HCT116 (cell line): ENCODE data around the gene CCND1. TPM values are rescaled to one million over a fixed set of nuclear protein-coding genes. Genes with fewer than 3 reads are reported as not detected.

Experiments
- ATAC-seq: fragments of 200-7000 bp; cut with Tn5 transposase; 2 replicates; pipeline ENCODE4 v1.9.1; 2020; ENCODE audit warnings: mild to moderate bottlenecking, moderate library complexity
- BruUV-seq: library from RNA; stranded (reverse); fragments of 400-500 nt; replicated peaks from 2 replicates; lab custom pipeline; 2021; lab: Mats Ljungman, UMichigan
- CTCF ChIA-PET: fragments of 300-600 bp; sonication (Branson Sonifier 250); formaldehyde crosslinking; loops from one replicate; lab custom pipeline; 2021; ENCODE audit warnings: antibody characterized with exemption; lab: Charles Lee
- POLR2A ChIA-PET: fragments of 300-600, 350-600 bp; sonication (Branson Sonifier 250); formaldehyde crosslinking; loops from one replicate; lab custom pipeline; 2021; ENCODE audit warnings: antibody characterized with exemption; lab: Charles Lee
- RAD21 ChIA-PET, 2 experiments: fragments of 300-600 bp; sonication (Branson Sonifier 250); formaldehyde crosslinking; loops; one replicate each; lab custom pipeline; 2023; ENCODE audit warnings: low total read pairs in 2 of 2; ENCODE audit not compliant: uncharacterized antibody in 2 of 2, unreplicated experiment in 2 of 2, low non-redundant PET in 1 of 2; lab: Charles Lee
- DNase-seq: peaks from one replicate; pipeline ENCODE4 v3.0.0-alpha.2; 2010; ENCODE audit warnings: low read depth, low spot score
- H2AFZ ChIP-seq: fragments of 200-600 bp; shearing (Covaris generic), sonication (generic); 2 replicates; pipeline ENCODE4 v1.6.1; 2017; ENCODE audit warnings: low read depth, mixed run types, mixed read lengths, antibody characterized with exemption, low read length; ENCODE audit not compliant: poor library complexity, severe bottlenecking
- H3K27ac ChIP-seq: 2 replicates; pipeline ENCODE4 v1.5.1; 2012; ENCODE audit warnings: low read depth, low read length
- H3K27me3 ChIP-seq: fragments of 200-600 bp; sonication (generic); 2 replicates; pipeline ENCODE4 v1.6.1; 2016; ENCODE audit warnings: mixed run types, low read length, mixed read lengths; ENCODE audit not compliant: insufficient read depth
- H3K36me3 ChIP-seq, 2 experiments: fragments of 200-500 bp in 1 of 2; fragments of 200-600 bp in 1 of 2; sonication (Bioruptor generic) in 1 of 2; sonication (generic) in 1 of 2; 2 replicates each; pipeline versions ENCODE4 v1.5.1 to v1.6.1; 2014 to 2016; ENCODE audit warnings: low read length in 2 of 2, inconsistent platforms in 1 of 2, mixed read lengths in 1 of 2, mixed run types in 1 of 2; ENCODE audit not compliant: insufficient read depth in 2 of 2, control insufficient read depth in 1 of 2
- H3K4me1 ChIP-seq, 2 experiments: fragments of 200-600 bp in 1 of 2; sonication (generic) in 1 of 2; 2 replicates each; pipeline versions ENCODE4 v1.5.1 to v1.6.1; 2012 to 2017; ENCODE audit warnings: low read length in 2 of 2, inconsistent platforms in 1 of 2, mild to moderate bottlenecking in 1 of 2, mixed read lengths in 1 of 2, mixed run types in 1 of 2, moderate library complexity in 1 of 2; ENCODE audit not compliant: insufficient read depth in 2 of 2, control insufficient read depth in 1 of 2
- H3K4me2 ChIP-seq: fragments of 200-600 bp; sonication (generic); 2 replicates; pipeline ENCODE4 v1.6.1; 2017; ENCODE audit warnings: mixed run types, low read length, mixed read lengths
- H3K4me3 ChIP-seq, 2 experiments: fragments of 200-600 bp in 1 of 2; sonication (generic) in 1 of 2; replicated peaks in 1 of 2; 2 replicates each; pipeline ENCODE4 v1.5.1; 2011 to 2016; ENCODE audit warnings: low read length in 2 of 2, control low read depth in 1 of 2, low read depth in 1 of 2, mild to moderate bottlenecking in 1 of 2, mixed read lengths in 1 of 2, mixed run types in 1 of 2
- H3K79me2 ChIP-seq: fragments of 200-600 bp; sonication (generic); 2 replicates; pipeline ENCODE4 v1.6.1; 2017; ENCODE audit warnings: mild to moderate bottlenecking, mixed run types, low read length, moderate library complexity, mixed read lengths; ENCODE audit not compliant: insufficient read depth
- H3K9ac ChIP-seq: fragments of 200-600 bp; sonication (generic); 2 replicates; pipeline ENCODE4 v1.6.1; 2016; ENCODE audit warnings: low read length, mixed read lengths
- H3K9me2 ChIP-seq: fragments of 200-600 bp; sonication (generic), shearing (Covaris generic); 2 replicates; pipeline ENCODE4 v1.6.1; 2017; ENCODE audit warnings: mixed run types, mild to moderate bottlenecking, moderate library complexity; ENCODE audit not compliant: insufficient read depth
- H3K9me3 ChIP-seq, 2 experiments: fragments of 200-500 bp in 1 of 2; fragments of 200-600 bp in 1 of 2; sonication (Bioruptor generic) in 1 of 2; sonication (generic) in 1 of 2; 2 replicates each; pipeline ENCODE4 v1.6.1; 2014 to 2017; ENCODE audit warnings: low read length in 2 of 2, mixed read lengths in 2 of 2, inconsistent platforms in 1 of 2, low read depth in 1 of 2, mild to moderate bottlenecking in 1 of 2, mixed run types in 1 of 2, moderate library complexity in 1 of 2; ENCODE audit not compliant: control insufficient read depth in 1 of 2, insufficient read depth in 1 of 2
- H4K20me1 ChIP-seq: fragments of 200-600 bp; sonication (generic), shearing (Covaris generic); 2 replicates; pipeline ENCODE4 v1.6.1; 2017; ENCODE audit warnings: mixed run types, mild to moderate bottlenecking, moderate library complexity; ENCODE audit not compliant: insufficient read depth
- CEBPB ChIP-seq: IDR thresholded peaks from 2 replicates; pipeline ENCODE4 v1.6.1; 2012; ENCODE audit warnings: low read depth
- EGR1 ChIP-seq: IDR thresholded peaks from 2 replicates; pipeline ENCODE4 v1.6.1; 2012; ENCODE audit warnings: low read depth
- EZH2 ChIP-seq: fragments of 200-600 bp; sonication (generic); IDR thresholded peaks from 2 replicates; pipeline ENCODE4 v1.6.1; 2017; ENCODE audit warnings: antibody characterized with exemption, mixed run types
- EZH2phosphoT487 ChIP-seq: fragments of 200-600 bp; IDR thresholded peaks from 2 replicates; pipeline ENCODE4 v1.6.1; 2018; ENCODE audit warnings: antibody characterized with exemption, borderline replicate concordance
- FOSL1 ChIP-seq: IDR thresholded peaks from 2 replicates; pipeline ENCODE4 v1.6.1; 2012; ENCODE audit warnings: low read depth
- JUND ChIP-seq: IDR thresholded peaks from 2 replicates; pipeline ENCODE4 v1.6.1; 2012
- POLR2A ChIP-seq: IDR thresholded peaks from 2 replicates; pipeline ENCODE4 v1.7.0; 2011; ENCODE audit warnings: borderline replicate concordance; ENCODE audit not compliant: insufficient read depth, insufficient read length; ENCODE audit errors: extremely low read depth
- POLR2AphosphoS5 ChIP-seq: IDR thresholded peaks from 2 replicates; pipeline ENCODE4 v1.6.1; 2011; ENCODE audit warnings: mild to moderate bottlenecking, low read depth, low read length, moderate library complexity
- RAD21 ChIP-seq: IDR thresholded peaks from 2 replicates; pipeline ENCODE4 v1.6.1; 2012; ENCODE audit warnings: low read depth, mild to moderate bottlenecking
- REST ChIP-seq: IDR thresholded peaks from 2 replicates; pipeline ENCODE4 v1.6.1; 2012; ENCODE audit warnings: low read depth
- SIN3A ChIP-seq: IDR thresholded peaks from 2 replicates; pipeline ENCODE4 v1.6.1; 2012; ENCODE audit warnings: low read depth
- SRF ChIP-seq: IDR thresholded peaks from 2 replicates; pipeline ENCODE4 v1.6.1; 2012; ENCODE audit warnings: low read depth
- TCF7L2 ChIP-seq: IDR thresholded peaks from 2 replicates; pipeline ENCODE4 v1.7.0; 2011; ENCODE audit warnings: borderline replicate concordance, inconsistent platforms; ENCODE audit not compliant: insufficient read depth, insufficient read length; ENCODE audit errors: extremely low read depth
- ZFX ChIP-seq: fragments of 450-650 bp; IDR thresholded peaks from 2 replicates; pipeline ENCODE4 v1.6.1; 2017
- ZNF274 ChIP-seq: fragments of 200-500 bp; sonication (Bioruptor generic); IDR thresholded peaks from 2 replicates; pipeline ENCODE4 v1.6.1; 2014; ENCODE audit warnings: mild to moderate bottlenecking, low read depth, low read length, inconsistent platforms
- intact Hi-C: fragments of 100-400 bp; cut with micrococcal nuclease; formaldehyde crosslinking; loops from 2 replicates; pipeline ENCODE4 v1.10.0; 2022
- total RNA-seq: library from RNA; stranded (reverse); gene quantifications from one replicate; pipeline ENCODE4 v1.2.1, GENCODE V29; 2021; ENCODE audit not compliant: unreplicated experiment
- TF ChIP-seq, protein P1 (sequence below): IDR thresholded peaks from 2 replicates; pipeline ENCODE4 v1.6.1; 2011; ENCODE audit warnings: mild to moderate bottlenecking, low read length, moderate library complexity; ENCODE audit not compliant: insufficient replicate concordance; ENCODE audit errors: extremely low read depth
- TF ChIP-seq, protein P2 (sequence below): IDR thresholded peaks from 2 replicates; pipeline ENCODE4 v1.6.1; 2012
- TF ChIP-seq, protein P3 (sequence below), 3 experiments: fragments of 200-600 bp in 1 of 3; sonication (generic) in 1 of 3; IDR thresholded peaks in 2 of 3; conservative IDR thresholded peaks in 1 of 3; 2 replicates each; pipeline ENCODE4 v1.5.1; 2012 to 2017; ENCODE audit warnings: low read depth in 2 of 3, low read length in 2 of 3, antibody characterized with exemption in 1 of 3, borderline replicate concordance in 1 of 3, control low read depth in 1 of 3, mild to moderate bottlenecking in 1 of 3, mixed read lengths in 1 of 3, mixed run types in 1 of 3, moderate library complexity in 1 of 3; ENCODE audit not compliant: insufficient read depth in 1 of 3

Gene CCND1
- total RNA-seq, 1 experiment from 2014 or later = 601 TPM

DNA sequence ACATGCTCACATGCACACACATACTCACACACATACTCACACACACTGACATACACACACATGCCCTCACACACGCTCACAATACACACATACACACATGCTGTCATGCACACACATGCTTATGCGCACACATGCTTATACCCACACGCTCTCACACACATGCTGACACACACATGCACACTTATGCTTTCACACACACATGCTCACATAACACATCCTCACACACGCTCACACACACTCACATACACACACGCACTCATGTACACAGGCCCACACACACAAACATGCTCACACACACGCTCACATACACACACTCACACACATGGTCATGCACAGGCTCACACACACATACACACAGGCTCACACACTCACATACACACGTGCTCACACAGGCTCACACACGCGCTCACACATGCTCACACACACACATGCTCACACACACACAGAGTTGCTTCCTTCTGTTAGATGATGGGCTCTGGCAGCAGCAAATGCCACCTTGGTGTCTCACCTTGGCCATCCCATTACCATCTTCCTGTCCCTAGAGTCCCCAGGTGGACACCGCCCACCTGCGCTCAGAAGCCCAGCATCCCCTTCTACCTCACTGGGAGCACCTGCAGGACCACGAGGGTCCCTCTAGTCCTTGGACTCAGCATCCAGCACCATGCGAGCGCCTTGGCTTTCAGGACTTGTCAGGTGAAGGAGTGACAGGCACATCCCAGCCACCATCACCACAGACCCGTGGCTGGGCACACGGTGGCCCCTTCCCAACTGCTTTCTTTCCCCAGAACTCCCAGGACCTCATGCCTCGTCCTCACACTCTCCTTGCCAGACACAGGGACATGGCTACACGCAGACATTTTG lies 44.9 kb upstream of the CCND1 start (continued):
- TF ChIP-seq TCF7L2 (no peak), ZFX (no peak), SIN3A (no peak), EGR1 (no peak), ZNF274 (no peak), CEBPB (no peak), POLR2A (no peak)
- TF ChIP-seq, protein P1, sequence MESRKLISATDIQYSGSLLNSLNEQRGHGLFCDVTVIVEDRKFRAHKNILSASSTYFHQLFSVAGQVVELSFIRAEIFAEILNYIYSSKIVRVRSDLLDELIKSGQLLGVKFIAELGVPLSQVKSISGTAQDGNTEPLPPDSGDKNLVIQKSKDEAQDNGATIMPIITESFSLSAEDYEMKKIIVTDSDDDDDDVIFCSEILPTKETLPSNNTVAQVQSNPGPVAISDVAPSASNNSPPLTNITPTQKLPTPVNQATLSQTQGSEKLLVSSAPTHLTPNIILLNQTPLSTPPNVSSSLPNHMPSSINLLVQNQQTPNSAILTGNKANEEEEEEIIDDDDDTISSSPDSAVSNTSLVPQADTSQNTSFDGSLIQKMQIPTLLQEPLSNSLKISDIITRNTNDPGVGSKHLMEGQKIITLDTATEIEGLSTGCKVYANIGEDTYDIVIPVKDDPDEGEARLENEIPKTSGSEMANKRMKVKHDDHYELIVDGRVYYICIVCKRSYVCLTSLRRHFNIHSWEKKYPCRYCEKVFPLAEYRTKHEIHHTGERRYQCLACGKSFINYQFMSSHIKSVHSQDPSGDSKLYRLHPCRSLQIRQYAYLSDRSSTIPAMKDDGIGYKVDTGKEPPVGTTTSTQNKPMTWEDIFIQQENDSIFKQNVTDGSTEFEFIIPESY = no peak

DNA sequence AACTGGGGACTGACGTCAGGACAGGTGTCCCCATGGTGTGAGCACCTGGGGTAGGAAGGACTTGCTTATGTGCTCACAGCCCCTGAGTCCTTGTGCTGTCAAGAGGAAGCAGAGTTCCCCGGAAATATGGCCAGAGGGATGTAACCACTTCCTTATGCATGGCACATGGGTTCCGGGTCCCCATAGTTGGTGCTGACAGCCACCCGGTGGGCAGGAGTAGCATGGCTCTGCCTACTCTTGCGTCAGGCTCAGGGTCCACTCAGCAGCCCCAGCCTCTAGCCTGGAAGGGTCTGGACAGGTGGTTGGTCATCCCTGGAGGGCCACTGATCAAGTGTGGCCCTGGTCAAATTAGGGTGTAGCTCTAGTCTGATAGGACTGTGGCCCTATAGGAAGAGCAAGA lies 42.8 kb upstream of the CCND1 start:
- POLR2A ChIA-PET = no interaction called here
- Histone ChIP-seq H3K4me2 (no peak overlapping the region), H3K9me2 (no peaks in the 10 kb centered on the region), H2AFZ (no peak overlapping the region), H3K9me3 (no peaks in the 10 kb centered on the region; a peak in 1 of 4 replicates), H3K9ac (no peak overlapping the region), H3K27me3 (no peaks in the 10 kb centered on the region), H3K36me3 (no peaks in the 10 kb centered on the region), H3K4me3 (no peak overlapping the region), H4K20me1 (no peaks in the 10 kb centered on the region), H3K4me1 (no peaks in the 10 kb centered on the region), H3K79me2 (no peaks in the 10 kb centered on the region), H3K27ac (no peak overlapping the region)
- RAD21 ChIA-PET = no interaction called here
- intact Hi-C loops = no loop called here
- DNase-seq (no peak), ATAC-seq (peak; percentile 66; the same call in 1 of the 2 replicates)
- CTCF ChIA-PET = no interaction called here
- BruUV-seq = no TSS peak
- TF ChIP-seq CEBPB (no peak), EZH2 (no peak), EZH2phosphoT487 (no peak), JUND (no peak), RAD21 (peak; percentile 58), FOSL1 (no peak), POLR2AphosphoS5 (no peak), ZNF274 (no peak), SRF (no peak), REST (no peak)
- TF ChIP-seq, protein P2, sequence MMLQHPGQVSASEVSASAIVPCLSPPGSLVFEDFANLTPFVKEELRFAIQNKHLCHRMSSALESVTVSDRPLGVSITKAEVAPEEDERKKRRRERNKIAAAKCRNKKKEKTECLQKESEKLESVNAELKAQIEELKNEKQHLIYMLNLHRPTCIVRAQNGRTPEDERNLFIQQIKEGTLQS = no peak
- TF ChIP-seq, protein P3, sequence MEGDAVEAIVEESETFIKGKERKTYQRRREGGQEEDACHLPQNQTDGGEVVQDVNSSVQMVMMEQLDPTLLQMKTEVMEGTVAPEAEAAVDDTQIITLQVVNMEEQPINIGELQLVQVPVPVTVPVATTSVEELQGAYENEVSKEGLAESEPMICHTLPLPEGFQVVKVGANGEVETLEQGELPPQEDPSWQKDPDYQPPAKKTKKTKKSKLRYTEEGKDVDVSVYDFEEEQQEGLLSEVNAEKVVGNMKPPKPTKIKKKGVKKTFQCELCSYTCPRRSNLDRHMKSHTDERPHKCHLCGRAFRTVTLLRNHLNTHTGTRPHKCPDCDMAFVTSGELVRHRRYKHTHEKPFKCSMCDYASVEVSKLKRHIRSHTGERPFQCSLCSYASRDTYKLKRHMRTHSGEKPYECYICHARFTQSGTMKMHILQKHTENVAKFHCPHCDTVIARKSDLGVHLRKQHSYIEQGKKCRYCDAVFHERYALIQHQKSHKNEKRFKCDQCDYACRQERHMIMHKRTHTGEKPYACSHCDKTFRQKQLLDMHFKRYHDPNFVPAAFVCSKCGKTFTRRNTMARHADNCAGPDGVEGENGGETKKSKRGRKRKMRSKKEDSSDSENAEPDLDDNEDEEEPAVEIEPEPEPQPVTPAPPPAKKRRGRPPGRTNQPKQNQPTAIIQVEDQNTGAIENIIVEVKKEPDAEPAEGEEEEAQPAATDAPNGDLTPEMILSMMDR (IDR thresholded peaks at IDR 0.05 in 2 of 3, conservative IDR thresholded peaks at IDR 0.05 in 1 of 3; ENCODE audit: borderline replicate concordance in 1 of 3, insufficient read depth in 1 of 3, low read depth in 2 of 3, low read length in 2 of 3) = peak in 2 of 3 experiments; percentile 26 to 29; a peak in 3 of 6 replicates
